GM15510 (cell line): ENCODE results near the gene DIP2A.

ENCODE experiments used
- POLR2A ChIP-seq: IDR thresholded peaks from 3 replicates; pipeline ENCODE4 v1.6.1; 2011; ENCODE audit warnings: borderline replicate concordance; ENCODE audit not compliant: insufficient read length; ENCODE audit errors: extremely low read depth

The DIP2A gene

DNA sequence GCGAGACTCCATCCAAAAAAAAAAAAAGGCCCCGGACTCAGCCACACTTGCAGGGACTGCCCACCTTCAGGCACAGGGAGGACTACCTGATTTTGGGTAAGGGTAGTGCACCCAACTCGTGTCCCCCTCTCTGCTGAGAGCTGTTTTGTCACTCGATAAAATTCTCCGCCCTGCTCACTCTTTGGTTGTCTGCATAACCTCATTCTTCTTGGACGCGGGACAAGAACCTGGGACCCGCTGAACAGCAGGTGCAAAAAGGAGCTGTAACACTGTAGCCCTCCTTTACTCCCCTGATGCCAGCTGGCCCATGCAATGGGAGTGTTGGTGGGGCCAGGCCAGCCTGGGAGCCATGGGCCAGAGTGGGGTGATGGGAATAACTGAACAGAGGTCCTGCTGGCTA is 135.6 kb downstream of the DIP2A start:
- no peak for TF ChIP-seq POLR2A

- TF ChIP-seq POLR2A = no peak
These were observed 137.5 kb downstream of the DIP2A start for GRCh38 chr21:46596201-46596600.

- TF ChIP-seq POLR2A = no peak
These were observed 138.3 kb downstream of the DIP2A start for GRCh38 chr21:46597031-46597430.

DNA sequence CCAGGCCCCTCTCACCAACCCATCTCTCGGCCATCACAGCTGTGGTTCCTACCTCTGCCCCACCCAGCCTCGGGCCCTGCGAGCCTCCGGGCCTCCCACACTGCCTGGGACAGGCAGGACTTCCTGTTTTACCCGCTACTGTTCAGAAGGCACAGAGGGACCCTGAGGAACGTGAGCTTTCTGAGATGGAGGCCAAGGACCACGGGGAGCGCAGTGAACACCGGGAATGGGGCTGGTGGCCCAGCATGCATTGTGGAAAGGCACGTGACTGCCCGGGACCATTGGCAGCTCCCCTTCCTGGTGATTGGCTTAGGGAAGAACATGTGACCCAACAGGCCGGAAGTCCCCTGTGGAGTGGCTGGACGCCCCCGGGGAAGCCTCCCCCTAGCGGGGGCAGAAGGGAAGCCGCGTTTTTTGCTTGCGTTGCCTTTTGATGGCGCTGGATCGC is 139.2 kb downstream of the DIP2A start:
- no peak for TF ChIP-seq POLR2A

DNA sequence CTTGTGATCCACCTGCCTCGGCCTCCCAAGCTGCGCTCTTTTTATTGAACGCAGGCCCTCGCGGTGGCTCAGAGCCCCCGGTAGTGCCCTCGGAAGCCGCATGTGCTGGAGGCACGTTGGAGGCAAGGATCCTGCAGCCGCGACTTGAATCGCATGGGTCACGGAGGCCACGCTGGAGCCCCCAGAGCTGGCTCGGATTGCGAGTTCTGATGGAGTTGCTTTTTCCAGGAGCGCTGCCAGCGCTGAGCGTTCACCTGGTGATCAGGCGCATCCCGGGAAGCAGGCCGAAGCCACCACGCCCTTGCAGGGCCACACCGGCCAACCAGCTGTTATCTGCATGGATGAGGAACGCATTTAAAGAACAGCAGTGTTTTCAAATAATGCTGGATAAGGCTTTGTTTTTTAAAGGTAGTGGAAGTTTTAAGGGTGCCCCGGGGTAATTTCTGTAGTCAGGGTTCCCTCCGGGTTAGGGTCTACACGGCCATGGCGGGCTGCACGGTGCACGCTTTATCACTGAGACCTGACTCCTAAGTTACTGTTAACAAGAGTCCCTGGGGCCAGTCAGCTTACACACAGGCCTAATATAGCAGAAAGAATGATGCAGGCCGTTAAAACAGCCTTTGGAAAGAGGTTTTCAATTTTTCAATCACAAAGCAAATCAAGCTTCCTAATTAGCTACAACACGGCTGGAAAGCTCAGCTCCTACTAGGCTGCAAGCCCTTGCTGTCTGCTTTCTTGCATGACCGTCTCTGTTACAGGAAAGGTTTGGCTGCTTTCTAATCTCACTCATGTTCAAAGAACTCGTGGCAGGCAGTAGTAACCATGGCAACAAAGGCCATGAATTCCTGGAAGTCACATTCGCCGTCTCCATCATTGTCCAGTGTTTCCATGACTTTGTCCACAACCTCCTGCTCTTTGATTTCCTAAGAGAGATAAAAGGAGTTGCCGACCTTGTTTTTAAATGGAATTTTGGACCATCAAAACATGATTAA is 140.2 kb downstream of the DIP2A start:
- TF ChIP-seq POLR2A = no peak

DNA sequence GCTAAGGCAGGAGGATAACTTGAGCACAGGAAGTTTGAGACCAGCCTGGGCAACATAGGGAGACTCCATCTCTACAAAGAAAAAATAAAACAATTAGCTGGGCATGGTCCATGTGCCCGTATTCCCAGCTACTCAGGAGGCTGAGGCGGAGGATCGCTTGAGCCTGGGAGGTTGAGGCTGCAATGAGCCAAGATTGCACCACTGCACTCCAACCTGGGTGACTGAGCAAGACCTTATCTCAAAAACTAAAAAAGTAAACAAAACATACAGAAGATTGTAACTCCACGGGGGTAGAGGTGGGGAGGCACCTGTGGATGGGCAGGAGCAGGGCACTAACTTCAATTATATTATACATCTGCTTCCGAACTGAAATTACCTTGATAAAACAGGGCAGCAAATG is 141.6 kb downstream of the DIP2A start:
- no peak for TF ChIP-seq POLR2A

- TF ChIP-seq POLR2A = no peak
These were observed 142.3 kb downstream of the DIP2A start for GRCh38 chr21:46600978-46601377.

- TF ChIP-seq POLR2A = no peak
These were observed 144.5 kb downstream of the DIP2A start for GRCh38 chr21:46603228-46603627.

- TF ChIP-seq POLR2A = no peak
These were observed 145.8 kb downstream of the DIP2A start for GRCh38 chr21:46604329-46604974.

- TF ChIP-seq POLR2A = no peak
These were observed 146.5 kb downstream of the DIP2A start, which contains the start of gene S100B for GRCh38 chr21:46604975-46605766. Gene S100B, minus strand, starts transcription at chr21:46605082. Its CDS starts 2,667 bp downstream, at chr21:46602415.

DNA sequence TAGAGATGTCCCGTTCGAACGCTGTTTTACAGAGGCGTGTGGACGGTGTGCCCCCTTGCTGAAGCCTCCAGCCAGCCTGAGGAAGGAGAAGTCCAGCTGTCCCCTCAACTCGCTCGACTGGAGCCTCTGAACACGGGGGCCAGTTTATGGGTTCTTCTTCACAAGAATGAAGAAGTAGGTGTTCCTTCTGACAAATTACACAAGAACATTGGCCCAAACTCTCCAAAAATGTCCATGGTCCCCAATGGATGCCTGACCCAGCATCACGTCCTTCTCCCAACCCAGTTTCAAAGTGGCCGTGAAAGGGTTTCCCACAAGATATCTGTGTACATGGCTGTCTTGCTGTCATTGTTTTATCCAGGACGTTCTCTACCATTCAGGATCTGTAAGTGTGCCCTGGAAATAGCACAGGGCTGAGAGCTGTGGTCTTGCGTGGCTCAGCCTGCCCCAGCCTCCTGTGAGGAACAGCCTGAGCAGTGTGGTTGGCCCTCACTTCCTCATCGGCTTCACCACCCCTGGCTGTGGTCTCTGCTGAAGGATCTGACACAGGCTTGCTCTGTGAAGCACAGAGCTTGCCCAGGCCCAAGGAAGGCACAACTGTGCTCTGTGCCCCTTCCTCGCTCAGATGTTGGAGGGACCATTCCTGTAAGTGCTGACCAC is 147.2 kb downstream of the DIP2A start:
- no peak for TF ChIP-seq POLR2A

- TF ChIP-seq POLR2A = no peak
These were observed 147.7 kb downstream of the DIP2A start for GRCh38 chr21:46606427-46606813.

- TF ChIP-seq POLR2A = no peak
These were observed 148.9 kb downstream of the DIP2A start for GRCh38 chr21:46607636-46608035.

GRCh38 chr21:46608672-46609111 is 150.0 kb downstream of the DIP2A start:
- TF ChIP-seq POLR2A = no peak
